Dendritic cell treated with granulocyte-macrophage colony-stimulating factor and Interleukin-4, amounts not matched to agents 40 ng/mL and 50 ng/mL, for 4 days (primary cell): ENCODE measurements around the gene MEIG1.
A peak's percentile ranks its signal among the peaks of the same experiment; 100 is the strongest.
"Not testable (repeated sequence)": the region's sequence is repeated elsewhere in the genome, so short reads cannot be mapped to it uniquely, and the experiment has no call there.

ENCODE experiments used
- H3K27ac Mint-ChIP-seq: one replicate; pipeline ENCODE4 v1.8.0; 2022; ENCODE audit warnings: mild to moderate bottlenecking, mixed read lengths
- H3K27me3 Mint-ChIP-seq: one replicate; pipeline ENCODE4 v1.8.0; 2022; ENCODE audit warnings: mild to moderate bottlenecking, mixed read lengths
- H3K36me3 Mint-ChIP-seq: one replicate; pipeline ENCODE4 v1.8.0; 2022; ENCODE audit warnings: low read depth, mixed read lengths
- H3K4me1 Mint-ChIP-seq: one replicate; pipeline ENCODE4 v1.8.0; 2022; ENCODE audit warnings: low read depth, mixed read lengths
- H3K4me3 Mint-ChIP-seq: one replicate; pipeline ENCODE4 v1.8.0; 2022; ENCODE audit warnings: mild to moderate bottlenecking, moderate library complexity, mixed read lengths
- H3K9me3 Mint-ChIP-seq: one replicate; pipeline ENCODE4 v1.8.0; 2022; ENCODE audit warnings: mixed read lengths
- intact Hi-C: fragments of 100-400 bp; cut with micrococcal nuclease; formaldehyde crosslinking; loops from one replicate; pipeline ENCODE4 v1.15.0; 2022

MEIG1 gene

DNA sequence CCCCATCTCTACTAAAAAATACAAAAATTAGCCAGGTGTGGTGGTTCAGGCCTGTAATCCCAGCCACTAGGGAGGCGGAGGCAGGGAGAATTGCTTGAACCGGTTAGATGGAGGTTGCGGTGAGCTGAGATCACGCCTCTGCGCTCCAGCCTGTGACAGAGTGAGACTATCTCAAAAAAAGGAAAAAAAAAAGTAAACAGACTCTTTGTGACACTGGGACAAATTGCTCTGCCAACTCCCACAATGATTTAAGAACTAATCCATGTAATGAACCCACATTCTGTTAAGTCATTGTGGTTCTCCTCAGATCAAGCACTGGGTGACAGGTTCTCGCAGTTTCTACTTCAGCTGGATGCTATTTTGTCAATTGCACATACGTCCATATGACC lies 16.2 kb upstream of the MEIG1 start:
- peaks cover 88% of the 10 kb centered on the region for H3K36me3 Mint-ChIP-seq
- H3K4me3 Mint-ChIP-seq, intact Hi-C loops, H3K27me3 Mint-ChIP-seq, H3K9me3 Mint-ChIP-seq: not testable (repeated sequence)
- H3K4me1 Mint-ChIP-seq = peaks cover 19% of the 10 kb centered on the region
- H3K27ac Mint-ChIP-seq = peak overlapping the region; percentile 41

DNA sequence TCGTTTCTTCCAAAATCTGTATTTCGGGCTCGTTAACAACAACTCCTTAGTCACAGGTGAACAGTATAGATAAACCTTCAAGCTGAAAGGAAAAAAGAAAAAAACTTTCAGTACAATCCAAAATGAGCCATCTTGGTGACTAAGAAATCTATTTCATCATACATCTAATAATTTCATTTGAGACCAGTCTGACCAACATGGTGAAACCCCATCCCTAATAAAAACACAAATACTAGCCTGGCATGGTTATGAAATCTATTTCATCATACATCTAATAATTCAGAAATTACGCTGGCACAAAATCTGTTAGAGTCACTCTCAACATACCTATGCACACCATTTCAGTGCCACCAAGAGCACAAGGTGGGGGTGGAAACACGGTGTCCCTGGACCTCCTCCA lies 14.1 kb upstream of the MEIG1 start:
- no peaks in the 10 kb centered on the region for H3K9me3 Mint-ChIP-seq
- H3K27me3 Mint-ChIP-seq = no peaks in the 10 kb centered on the region
- peaks cover 92% of the 10 kb centered on the region for H3K36me3 Mint-ChIP-seq
- no peak overlapping the region for H3K4me3 Mint-ChIP-seq
- no peak overlapping the region for H3K27ac Mint-ChIP-seq
- intact Hi-C loops = no loop called here
- peaks cover 24% of the 10 kb centered on the region for H3K4me1 Mint-ChIP-seq

DNA sequence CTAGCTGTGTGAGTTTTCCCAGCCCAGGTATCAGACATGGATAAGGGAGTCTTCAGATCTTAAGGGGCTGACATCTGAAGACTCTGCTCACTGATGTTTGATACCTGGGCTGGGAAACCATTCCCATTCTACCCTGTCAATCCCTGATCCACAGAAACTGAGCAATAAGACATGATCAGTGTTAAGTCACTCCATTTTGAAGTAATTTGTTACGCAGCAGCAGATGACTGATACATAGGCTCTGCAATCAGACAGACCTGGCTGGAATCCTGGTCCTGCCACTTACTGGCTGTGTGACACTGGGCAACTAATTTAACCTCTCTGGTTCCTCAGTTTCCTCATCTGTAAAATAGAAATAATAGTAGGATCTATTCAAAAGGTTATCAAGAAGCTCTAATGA lies 11.9 kb upstream of the MEIG1 start:
- Mint-ChIP-seq H3K4me3 (no peak overlapping the region), H3K27ac (no peak overlapping the region), H3K9me3 (no peaks in the 10 kb centered on the region), H3K4me1 (peaks cover 41% of the 10 kb centered on the region), H3K27me3 (no peaks in the 10 kb centered on the region), H3K36me3 (peaks cover 90% of the 10 kb centered on the region)
- intact Hi-C loops = no loop called here

DNA sequence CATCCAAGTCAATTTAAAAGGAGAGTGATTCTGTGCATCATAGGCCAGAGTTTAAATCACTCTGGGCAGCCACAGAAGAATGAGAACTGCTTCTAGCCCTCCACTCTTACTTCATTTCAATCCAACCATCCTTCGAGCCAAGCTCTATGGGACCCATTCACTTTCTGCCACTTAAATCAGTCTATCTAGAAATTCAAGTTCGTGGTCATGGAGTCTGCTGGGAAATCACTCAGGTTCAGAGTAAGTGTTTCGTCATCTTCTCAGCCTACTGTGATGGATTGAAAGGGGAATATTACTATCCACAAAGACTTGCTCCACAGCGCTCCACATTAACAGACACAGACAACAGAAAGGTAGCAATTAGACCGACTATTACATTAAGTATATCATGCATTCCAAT lies 9.9 kb upstream of the MEIG1 start:
- intact Hi-C loops = no loop called here
- peaks cover 41% of the 10 kb centered on the region for H3K4me1 Mint-ChIP-seq
- no peak overlapping the region for H3K27ac Mint-ChIP-seq
- H3K27me3 Mint-ChIP-seq = no peaks in the 10 kb centered on the region
- H3K4me3 Mint-ChIP-seq = no peak overlapping the region
- peaks cover 81% of the 10 kb centered on the region for H3K36me3 Mint-ChIP-seq
- H3K9me3 Mint-ChIP-seq = no peaks in the 10 kb centered on the region

DNA sequence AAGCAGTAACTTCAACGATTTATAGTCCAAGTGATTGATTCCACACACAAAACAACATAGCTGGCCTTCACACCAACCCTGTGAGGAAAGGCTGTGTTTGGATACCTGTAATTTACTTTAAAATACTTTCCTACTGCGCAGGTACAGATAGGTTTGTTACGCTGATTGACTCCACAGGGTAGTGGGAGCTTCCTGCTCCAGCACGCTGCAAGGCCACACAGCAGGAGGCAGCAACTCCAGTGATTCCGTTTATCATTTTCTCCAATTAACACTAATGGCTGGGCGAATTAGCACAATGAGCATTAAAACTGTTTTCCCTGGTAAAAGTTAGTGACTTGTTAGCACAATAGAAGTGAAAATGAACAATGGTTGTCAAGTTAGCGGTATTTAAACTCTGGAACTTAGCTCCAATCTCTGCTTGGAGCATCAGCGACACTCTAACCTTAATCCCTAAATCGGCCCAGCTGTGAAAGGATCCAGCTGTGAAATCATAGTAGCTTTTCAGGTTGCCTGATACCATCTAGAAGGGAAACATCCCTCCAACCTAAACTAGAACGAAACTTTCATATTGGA lies 6.3 kb upstream of the MEIG1 start:
- Mint-ChIP-seq H3K27me3 (no peaks in the 10 kb centered on the region), H3K4me3 (peak overlapping the region; percentile 89), H3K9me3 (no peaks in the 10 kb centered on the region), H3K4me1 (peaks cover 59% of the 10 kb centered on the region), H3K27ac (peak overlapping the region; percentile 99), H3K36me3 (peaks cover 47% of the 10 kb centered on the region)
- intact Hi-C loops = loop anchor here (5.0 kb wide), 1 partner anchor 111 kb away; no protein-coding TSS in a partner anchor

DNA sequence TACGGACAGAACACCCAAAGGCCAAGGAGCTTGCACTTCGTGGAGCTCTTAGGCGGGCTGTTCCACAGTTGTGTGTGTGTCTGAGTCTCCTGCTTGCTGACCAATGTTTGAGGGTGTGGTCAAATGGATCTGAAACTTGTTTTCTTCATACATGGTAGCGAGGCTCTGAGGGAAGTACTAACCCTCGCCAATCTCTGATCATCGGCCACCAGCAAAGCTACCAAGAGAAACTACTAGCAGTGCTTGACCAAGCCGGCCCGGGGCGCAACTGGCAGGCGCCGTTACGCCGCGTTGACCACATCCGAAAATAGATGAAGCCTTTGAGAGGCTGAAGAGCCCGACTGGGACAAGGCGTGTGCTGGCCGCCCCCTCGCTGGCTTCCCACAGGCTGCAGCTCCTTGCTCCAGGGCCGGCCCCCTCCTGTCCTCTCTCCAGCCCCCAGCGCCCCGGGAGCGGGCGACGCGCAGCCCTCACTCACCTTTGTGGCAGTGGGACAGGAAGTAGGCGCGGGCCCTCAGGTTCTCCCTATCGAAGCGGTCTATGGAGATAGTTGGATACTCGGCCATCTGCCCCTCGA lies 5.7 kb upstream of the MEIG1 start:
- intact Hi-C loops = loop anchor here (5.0 kb wide), 1 partner anchor 111 kb away; no protein-coding TSS in a partner anchor
- peaks cover 62% of the 10 kb centered on the region for H3K4me1 Mint-ChIP-seq
- no peaks in the 10 kb centered on the region for H3K27me3 Mint-ChIP-seq
- peaks cover 41% of the 10 kb centered on the region for H3K36me3 Mint-ChIP-seq
- H3K4me3 Mint-ChIP-seq = peak overlapping the region; percentile 89
- no peaks in the 10 kb centered on the region for H3K9me3 Mint-ChIP-seq
- H3K27ac Mint-ChIP-seq = peak overlapping the region; percentile 99

DNA sequence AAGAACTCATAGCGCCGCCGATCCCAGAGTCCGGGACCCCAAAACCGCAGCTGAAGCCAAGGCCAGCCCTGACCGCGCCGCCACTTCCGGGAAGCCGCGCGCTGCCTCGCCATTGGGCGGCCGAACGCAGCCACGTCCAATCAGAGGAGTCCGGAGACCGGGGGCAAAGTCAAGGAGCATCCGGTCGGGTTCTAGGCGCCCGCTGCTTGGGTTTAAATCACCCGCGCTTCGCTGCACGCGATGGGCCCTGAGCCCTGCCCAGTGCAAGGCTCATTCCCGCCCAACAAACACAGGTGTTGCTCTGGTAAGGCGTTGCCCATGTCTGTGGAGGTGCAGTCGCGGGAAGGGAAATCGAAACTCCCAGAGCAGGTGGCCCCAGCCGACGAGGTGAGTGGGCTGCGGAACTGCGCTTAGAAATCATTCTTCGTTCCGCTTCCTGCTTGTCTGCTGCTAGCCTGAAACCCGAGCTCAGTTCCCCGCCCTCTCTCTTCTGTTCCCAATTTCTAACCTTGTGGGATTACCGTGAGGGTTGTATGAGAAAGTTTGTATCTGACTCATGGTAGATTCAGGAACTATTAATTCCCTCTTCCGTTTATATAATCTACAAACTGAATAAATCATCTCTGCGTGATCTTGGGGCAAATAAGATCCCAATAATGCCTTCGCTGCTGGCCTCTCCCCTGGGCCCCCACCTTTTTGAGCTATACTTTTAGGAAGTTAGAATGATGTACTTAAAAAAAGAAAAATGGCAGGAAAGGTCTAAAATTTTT lies 5.0 kb upstream of the MEIG1 start, which contains the start of gene DCLRE1C:
Gene DCLRE1C (minus strand): TSS at position 96 of the 770 bp plus-strand sequence. CDS start 86 bp downstream, at position 10.
- intact Hi-C loops = loop anchor here (1.0 to 5.0 kb wide), 3 partner anchors 75 to 143 kb away; partner anchors contain the start of genes RPP38 and SUV39H2
- H3K9me3 Mint-ChIP-seq = no peaks in the 10 kb centered on the region
- H3K27ac Mint-ChIP-seq = peak within 1 kb of the TSS; percentile 99
- peaks cover 36% of the 10 kb centered on the region for H3K36me3 Mint-ChIP-seq
- peaks cover 60% of the 10 kb centered on the region for H3K4me1 Mint-ChIP-seq
- no peaks in the 10 kb centered on the region for H3K27me3 Mint-ChIP-seq
- H3K4me3 Mint-ChIP-seq = peak within 1 kb of the TSS; percentile 89

DNA sequence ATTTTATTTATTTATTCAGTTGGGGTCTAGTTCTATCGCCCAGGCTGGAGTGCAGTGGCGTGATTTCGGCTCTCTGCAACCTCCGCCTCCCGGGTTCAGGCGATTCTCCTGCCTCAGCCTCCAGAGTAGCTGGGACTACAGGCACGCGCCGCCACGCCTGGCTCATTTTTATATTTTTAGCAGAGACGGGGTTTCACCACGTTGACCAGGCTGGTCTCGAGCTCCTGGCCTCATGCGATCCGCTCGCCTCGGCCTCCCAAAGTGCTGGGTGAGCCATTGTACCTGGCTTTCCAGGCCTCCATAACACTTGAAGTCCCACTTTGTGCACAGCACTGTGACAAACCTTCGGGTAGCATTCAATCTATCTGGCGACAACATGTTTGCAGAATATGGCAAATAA lies 4.3 kb upstream of the MEIG1 start:
- Mint-ChIP-seq H3K36me3 (peaks cover 37% of the 10 kb centered on the region), H3K9me3 (no peaks in the 10 kb centered on the region), H3K4me3 (peak overlapping the region; percentile 89), H3K4me1 (peaks cover 54% of the 10 kb centered on the region), H3K27me3 (no peaks in the 10 kb centered on the region), H3K27ac (peak overlapping the region; percentile 99)
- intact Hi-C loops = loop anchor here (1.0 to 5.0 kb wide), 3 partner anchors 76 to 142 kb away; partner anchors contain the start of genes RPP38 and SUV39H2

DNA sequence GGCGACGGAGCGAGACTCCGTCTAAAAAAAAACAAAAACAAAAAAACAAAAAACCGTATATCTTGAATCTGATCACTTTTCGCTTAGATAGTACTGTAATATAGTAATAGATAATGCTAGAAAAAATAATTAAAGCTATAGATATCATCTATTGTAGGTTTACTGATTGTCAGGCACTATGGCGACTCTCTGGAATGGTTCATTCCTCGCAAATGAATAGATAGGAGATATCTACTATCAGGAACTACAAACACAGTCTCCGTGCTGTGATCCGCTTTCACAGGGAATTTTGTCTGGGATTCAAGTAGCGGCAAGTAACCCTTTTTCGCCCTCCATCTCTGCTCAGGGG lies 342 bp upstream of the MEIG1 start:
- peak overlapping the region; percentile 89 for H3K4me3 Mint-ChIP-seq
- peaks cover 12% of the 10 kb centered on the region for H3K36me3 Mint-ChIP-seq
- peaks cover 20% of the 10 kb centered on the region for H3K4me1 Mint-ChIP-seq
- peak overlapping the region; percentile 99 for H3K27ac Mint-ChIP-seq
- no peaks in the 10 kb centered on the region for H3K9me3 Mint-ChIP-seq
- intact Hi-C loops = loop anchor here (1.0 kb wide), 1 partner anchor 138 kb away; the partner anchor contains the start of gene RPP38
- no peaks in the 10 kb centered on the region for H3K27me3 Mint-ChIP-seq

DNA sequence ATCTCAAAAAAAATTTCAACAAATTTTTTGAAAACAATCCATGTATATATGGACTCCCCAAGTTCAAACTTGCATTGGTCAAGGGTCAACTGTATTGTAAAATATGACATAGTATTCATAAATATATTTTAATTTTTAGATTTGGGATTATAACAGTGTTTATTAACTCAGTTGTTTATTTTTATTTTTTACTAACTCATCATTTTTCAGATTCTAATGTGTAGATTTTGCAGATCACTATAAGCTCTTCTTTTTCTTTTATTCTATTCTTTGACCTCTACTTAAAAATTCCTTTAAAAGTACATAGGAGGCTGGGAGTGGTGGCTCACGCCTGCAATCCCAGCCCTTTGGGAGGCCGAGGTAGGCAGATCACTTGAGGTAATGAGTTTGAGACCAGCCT lies 8.7 kb downstream of the MEIG1 start:
- H3K4me3 Mint-ChIP-seq = no peak overlapping the region
- intact Hi-C loops = loop anchor here (10.0 kb wide), 1 partner anchor 197 kb away; the partner anchor contains the start of gene NMT2
- no peaks in the 10 kb centered on the region for H3K36me3 Mint-ChIP-seq
- no peaks in the 10 kb centered on the region for H3K27me3 Mint-ChIP-seq
- no peaks in the 10 kb centered on the region for H3K9me3 Mint-ChIP-seq
- H3K4me1 Mint-ChIP-seq = no peaks in the 10 kb centered on the region
- H3K27ac Mint-ChIP-seq = no peak overlapping the region

DNA sequence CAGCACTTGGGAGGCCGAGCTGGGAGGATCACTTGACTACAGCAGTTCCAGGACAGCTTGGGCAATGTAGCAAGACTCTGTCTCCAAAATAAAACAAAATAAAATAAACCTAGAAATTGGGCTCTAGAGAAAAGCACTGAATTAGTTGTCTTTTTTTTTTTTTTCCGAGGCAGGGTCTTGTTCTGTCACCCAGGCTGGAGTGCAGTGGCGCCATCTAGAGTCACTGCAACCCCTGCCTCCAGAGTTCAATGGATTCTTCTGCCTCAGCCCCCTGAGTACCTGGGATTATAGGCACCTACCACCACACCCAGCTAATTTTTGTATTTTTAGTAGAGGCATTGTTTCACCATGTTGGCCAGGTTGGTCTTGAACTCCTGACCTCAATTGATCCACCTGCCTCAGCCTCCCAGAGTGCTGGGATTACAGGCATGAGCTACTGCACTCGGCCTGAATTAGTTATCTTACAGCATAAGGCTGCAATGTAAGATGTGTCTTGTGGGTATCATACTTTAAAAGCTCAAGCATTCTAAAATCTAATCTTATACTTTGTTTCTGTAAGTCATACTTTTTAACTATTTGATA lies 12.8 kb downstream of the MEIG1 start:
- H3K9me3 Mint-ChIP-seq = no peaks in the 10 kb centered on the region

DNA sequence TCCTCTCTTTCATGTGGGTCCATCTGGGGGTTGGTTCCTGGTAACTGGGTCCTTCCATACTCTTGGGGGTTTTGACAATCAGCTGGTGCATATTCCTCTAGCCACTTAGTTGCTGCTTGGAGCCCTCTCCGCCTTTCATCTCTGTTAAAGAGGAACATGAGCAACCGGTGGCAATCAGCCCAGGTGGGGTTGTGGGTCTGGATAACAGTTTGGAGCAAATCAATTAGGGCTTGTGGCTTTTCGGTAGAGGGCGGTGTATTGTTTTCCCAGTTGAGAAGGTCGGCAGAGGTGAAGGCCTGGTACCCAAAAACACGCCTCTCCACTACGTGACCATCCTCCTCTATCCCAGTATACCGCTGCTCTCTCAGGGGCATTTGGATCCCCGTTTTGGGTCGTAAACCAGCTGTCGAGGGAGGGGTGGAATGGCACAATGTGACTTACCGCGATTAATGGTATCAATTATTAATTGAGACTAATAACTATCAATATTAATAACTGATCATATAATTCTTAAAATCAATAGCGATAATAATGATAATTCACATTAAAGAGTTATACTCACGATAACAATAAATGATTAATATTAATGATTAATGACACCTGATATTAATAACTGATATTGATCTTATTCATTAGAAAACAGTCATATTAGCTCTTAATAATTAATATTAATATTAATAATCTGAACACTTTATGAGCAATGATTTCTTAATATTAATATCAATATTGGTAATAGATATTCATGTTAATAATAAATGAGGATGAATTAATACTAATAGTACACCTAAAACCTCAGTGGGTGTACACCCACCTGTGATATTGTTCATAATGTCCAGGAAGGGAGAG lies 15.2 kb downstream of the MEIG1 start:
- intact Hi-C loops = loop anchor here (5.0 to 10.0 kb wide), 2 partner anchors 60 to 477 kb away; no protein-coding TSS in a partner anchor
- H3K9me3 Mint-ChIP-seq, H3K27me3 Mint-ChIP-seq, H3K27ac Mint-ChIP-seq, H3K4me1 Mint-ChIP-seq, H3K4me3 Mint-ChIP-seq, H3K36me3 Mint-ChIP-seq: not testable (repeated sequence)

More for the DNA sequence above, 12.8 kb downstream of the MEIG1 start:
- H3K27ac Mint-ChIP-seq = no peak overlapping the region
- peaks cover 6% of the 10 kb centered on the region for H3K27me3 Mint-ChIP-seq
- intact Hi-C loops = loop anchor here (5.0 to 10.0 kb wide), 2 partner anchors 63 to 475 kb away; no protein-coding TSS in a partner anchor
- no peak overlapping the region for H3K4me3 Mint-ChIP-seq
- H3K4me1 Mint-ChIP-seq = peaks cover 5% of the 10 kb centered on the region
- H3K36me3 Mint-ChIP-seq = no peaks in the 10 kb centered on the region

DNA sequence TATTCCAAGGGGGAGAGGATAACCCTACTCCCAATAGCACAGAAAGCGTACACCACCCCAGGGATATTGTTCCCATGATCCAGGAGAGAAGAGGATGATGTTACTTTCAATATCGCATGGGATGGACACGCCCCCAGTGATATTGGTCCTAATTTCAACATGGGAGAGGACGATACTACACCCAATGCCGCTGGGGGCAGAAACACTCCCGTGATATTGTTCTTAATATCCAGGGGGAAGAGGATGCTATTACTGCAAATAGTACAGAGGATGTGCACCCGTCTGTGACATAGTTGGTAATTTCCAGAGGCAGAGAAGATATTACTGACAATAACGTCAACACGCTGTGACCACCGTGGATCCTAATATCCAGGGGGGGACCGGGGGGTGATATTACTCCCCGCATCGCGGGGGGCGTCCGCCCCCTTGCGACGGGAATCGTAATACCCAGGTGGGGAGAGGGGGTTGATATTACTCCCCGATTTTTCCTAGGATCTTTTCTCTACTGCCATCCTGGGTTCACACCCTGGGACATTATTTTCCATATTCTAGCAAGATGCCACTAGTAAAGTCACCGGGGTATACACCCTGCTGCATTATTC lies 16.6 kb downstream of the MEIG1 start:
- peaks cover 5% of the 10 kb centered on the region for H3K4me1 Mint-ChIP-seq
- intact Hi-C loops = loop anchor here (10.0 kb wide), 1 partner anchor 59 kb away; no protein-coding TSS in a partner anchor
- H3K4me3 Mint-ChIP-seq = no peak overlapping the region
- peaks cover 6% of the 10 kb centered on the region for H3K27me3 Mint-ChIP-seq
- H3K9me3 Mint-ChIP-seq = no peaks in the 10 kb centered on the region
- H3K27ac Mint-ChIP-seq = no peak overlapping the region
- no peaks in the 10 kb centered on the region for H3K36me3 Mint-ChIP-seq
